ENCODE measurements around the gene ZBTB49.

- TF ChIP-seq CTCF (IDR thresholded peaks at IDR 0.05), result no peak
- TF ChIP-seq ZFX (IDR thresholded peaks at IDR 0.05; ENCODE audit: borderline replicate concordance), result no peak
Measured at GRCh38 chr4:4355302-4355701, 65.3 kb downstream of the ZBTB49 start.

Data from 22Rv1 (cell line).